Activated CD8-positive, alpha-beta memory T cell treated with anti-CD3 and anti-CD28 coated beads, Interleukin-2, amount 50 U/mL, for 1 hour (primary cell): Measurements from ENCODE around the gene RASA2.

ENCODE experiments used
- DNase-seq: peaks from one replicate; pipeline ENCODE4 v3.0.0-alpha.2; 2020; ENCODE audit errors: extremely low read depth

Gene RASA2

GRCh38 chr3:141538568-141539240, 51.9 kb downstream of the RASA2 start:
- no peak for DNase-seq

GRCh38 chr3:141539431-141540187, 52.8 kb downstream of the RASA2 start:
- no peak for DNase-seq

- DNase-seq: no peak
Observed at GRCh38 chr3:141540531-141540930, 53.7 kb downstream of the RASA2 start.

GRCh38 chr3:141542202-141542969, 55.6 kb downstream of the RASA2 start:
- no peak for DNase-seq

DNA sequence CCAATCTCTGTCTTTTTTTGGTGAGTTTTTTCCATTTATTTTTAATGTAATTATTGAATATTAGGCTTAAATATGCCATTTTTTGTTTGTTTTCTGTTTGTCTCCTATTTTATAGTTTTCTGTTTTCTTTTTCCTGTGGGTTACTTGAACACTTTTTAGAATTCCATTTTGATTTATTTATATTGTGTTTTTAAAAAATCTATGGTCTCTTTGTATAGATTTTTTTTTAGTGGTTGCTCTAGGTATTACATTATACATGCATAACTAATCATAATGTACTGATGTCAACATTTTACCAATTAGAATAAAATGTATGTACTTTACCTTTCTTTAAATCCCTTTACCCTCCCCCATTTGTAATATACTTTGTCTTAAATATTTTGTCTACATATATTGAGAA, 56.2 kb downstream of the RASA2 start:
- no peak for DNase-seq

- DNase-seq: no peak
Observed at GRCh38 chr3:141544697-141545096, 57.9 kb downstream of the RASA2 start.

DNA sequence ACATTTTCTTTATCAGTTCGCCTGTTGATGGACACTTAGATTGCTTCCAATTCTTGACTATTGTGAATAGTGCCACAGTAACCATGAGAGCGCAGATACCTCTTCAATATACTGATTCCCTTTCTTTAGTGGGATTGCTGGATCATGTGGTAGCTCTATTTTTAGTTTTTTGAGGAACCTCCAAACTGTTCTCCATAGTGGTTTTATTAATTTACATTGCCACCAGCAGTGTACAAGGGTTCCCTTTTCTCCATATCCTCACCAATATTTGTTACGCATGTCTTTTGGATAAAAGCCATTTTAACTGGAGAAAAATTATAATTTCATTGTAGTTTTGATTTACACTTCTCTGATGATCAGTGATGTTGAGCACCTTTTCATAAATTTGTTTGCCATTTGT, 59.3 kb downstream of the RASA2 start:
- DNase-seq: no peak

GRCh38 chr3:141546586-141546985, 59.8 kb downstream of the RASA2 start:
- no peak for DNase-seq

GRCh38 chr3:141547791-141548190, 61.0 kb downstream of the RASA2 start:
- no peak for DNase-seq

GRCh38 chr3:141550926-141551665, 64.3 kb downstream of the RASA2 start:
- no peak for DNase-seq

GRCh38 chr3:141552440-141552991, 65.7 kb downstream of the RASA2 start:
- no peak for DNase-seq

DNA sequence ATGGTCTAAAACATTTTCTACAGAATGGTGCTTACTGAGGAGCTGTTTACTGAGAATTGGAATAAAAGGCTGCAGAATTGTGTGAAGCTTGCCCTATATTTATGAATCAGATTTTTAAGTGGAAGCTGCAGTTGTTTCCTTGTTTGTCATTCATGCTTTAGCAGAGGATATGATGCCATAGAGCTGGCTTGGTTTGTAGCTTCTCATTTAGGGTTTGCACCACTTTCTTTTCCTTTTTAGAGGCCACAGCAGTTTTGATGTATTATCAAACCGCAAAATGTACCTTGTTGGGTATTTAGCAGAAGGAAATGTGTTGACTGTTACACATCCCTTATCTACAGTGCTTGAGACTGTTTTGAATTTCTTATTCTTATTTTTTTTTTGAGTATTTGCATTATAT, 66.2 kb downstream of the RASA2 start:
- no peak for DNase-seq

- DNase-seq: no peak
Observed at GRCh38 chr3:141556034-141556433, 69.2 kb downstream of the RASA2 start.

DNA sequence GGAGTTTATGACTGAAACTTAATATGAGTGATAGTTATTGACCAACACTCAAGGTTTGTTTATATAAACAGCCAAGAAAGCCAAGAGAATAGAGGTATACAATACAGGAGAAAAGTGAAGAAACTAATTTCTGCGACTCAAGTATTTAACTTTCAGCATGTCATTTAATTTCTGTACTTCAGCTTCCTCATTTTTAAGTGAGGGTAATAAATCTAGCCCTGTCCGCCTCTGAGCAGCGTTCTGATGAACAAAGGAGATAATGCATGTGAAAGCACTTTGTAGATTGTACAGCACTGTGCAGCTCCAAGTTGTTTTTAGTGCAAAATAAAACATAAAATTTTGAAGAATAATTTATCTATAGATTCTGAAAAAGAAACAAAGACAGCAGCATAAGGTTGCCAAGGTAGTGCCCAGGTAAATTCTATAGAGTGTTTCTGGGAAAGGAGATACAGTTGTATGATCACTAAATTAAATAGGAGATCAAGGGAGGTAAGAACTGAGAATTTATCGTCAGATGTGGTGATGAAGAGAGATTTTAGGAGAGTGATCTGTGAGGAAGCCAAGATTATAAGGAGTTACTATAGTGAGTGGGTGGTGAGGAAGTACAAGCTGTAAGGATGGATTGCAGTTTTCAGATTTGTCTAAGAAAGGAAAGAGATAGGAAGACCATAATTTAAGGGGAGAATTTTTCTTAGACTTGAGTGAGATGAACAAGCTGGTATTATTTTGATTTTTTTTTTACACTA, 71.3 kb downstream of the RASA2 start:
- no peak for DNase-seq

DNA sequence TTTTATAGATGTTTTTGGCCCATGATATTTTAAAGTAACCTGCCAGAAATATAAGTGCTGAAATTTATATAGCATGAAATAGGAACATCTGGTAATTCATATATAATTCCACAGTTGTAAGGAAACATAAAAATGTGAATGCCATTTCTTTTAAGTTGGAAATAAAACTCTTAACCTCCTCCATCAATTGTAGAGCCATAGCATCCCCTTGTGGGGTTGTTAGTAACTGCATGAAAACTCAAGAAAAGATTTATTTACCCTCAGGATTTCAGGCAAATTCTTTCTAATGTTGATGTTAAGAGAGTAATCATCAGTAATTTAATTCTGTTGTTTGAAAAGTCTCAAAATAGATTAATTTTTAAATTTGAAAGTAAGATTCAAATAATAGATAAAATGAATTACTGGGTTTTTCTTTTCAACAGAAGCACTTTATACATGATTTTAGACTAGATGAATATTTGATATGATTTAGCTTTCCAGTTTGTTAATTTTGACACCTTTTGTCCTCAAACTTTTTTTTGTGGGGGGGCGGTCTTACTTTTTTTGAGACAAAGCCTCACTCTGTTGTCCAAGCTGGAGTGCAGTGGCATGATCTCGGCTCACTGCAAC, 74.7 kb downstream of the RASA2 start:
- DNase-seq: no peak

DNA sequence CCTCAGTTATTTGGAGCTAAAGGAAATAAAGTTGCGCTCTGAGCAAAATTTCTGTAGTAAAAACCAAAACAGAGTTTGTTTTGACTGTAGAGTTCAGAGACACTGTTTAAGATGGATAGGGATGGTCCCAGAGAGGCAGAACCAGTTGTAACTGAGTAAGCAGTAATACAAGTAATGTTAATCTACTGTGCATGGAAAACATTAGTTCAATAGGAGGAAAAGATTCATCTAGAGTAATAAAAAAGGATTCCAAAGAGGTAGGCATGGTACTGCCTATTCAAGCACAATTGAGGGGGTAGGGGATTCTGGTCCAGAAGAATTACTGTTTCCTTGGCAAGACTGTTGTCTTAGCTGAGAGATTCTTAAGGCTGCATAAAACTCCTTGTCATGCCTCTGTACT, 77.4 kb downstream of the RASA2 start:
- DNase-seq: no peak

GRCh38 chr3:141570068-141570467, 83.2 kb downstream of the RASA2 start:
- DNase-seq: no peak

GRCh38 chr3:141575879-141576743, 89.3 kb downstream of the RASA2 start:
- no peak for DNase-seq

- no peak for DNase-seq
Observed at GRCh38 chr3:141576744-141577052, 89.9 kb downstream of the RASA2 start.
